Right hindlimb (tissue), 1 donor: ENCODE data around the gene GLI2.

ENCODE experiments used
- DNase-seq: peaks from one replicate; pipeline ENCODE4 v3.0.0-alpha.2; 2018

GLI2 gene

DNA sequence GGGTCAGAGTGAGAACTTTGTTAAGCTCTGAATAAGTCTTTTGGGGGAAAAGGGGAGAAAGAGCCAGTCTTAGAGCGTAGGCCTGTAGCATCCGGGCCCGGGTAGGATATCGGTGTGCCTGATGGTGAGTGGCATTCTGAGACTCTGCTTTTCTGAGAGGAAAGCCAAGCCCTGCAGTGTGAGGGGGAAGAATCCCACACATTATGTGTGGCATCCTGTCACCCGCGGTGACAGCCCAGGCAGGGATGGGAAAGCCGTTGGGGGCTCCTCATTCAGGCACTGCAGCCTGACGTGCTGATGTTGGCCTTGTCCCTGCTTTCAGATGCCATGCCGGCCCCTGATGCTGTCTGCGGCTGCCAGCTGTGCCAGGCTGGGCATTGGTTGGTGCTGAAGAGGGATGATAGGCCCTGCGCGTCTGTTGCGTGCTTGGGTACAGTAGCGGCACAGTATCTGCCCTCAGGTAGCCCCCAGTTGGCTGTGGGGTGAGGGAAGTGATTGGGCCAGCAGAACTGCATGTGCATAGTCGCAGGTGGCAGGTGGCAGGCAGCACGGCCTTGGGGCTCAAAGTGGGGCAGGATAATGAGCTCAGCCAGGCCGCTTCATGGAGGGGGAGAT, 37.6 kb downstream of the GLI2 start:
- DNase-seq: no peak

DNA sequence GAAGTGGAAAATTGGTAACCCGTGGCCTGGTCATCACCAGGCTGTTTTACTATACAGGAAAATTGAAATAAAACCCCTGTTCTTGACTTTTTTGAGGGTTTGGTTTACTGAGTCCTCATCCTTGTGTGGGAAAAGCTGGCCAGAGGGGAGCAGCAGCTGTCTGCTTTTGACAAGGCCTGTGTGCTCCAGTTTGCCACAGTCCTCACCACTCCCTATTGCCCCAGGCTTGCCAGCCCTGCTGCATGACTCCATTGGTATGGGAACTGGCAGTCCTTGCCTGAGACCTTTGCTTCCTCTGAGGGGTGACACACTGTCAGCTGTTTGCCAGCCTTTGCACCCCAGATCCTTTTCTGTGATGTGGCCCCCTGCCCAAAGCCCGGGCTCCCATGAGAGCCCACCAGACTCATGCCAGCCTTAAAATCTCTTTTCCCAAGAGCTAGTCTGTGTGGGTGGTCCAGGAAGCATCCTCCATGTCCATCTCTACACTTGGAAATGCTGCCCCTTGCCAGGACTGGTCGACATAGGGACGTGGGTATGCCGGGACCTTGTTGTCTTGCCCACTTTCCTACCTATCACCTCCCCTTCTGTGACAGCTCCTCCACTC, 39.0 kb downstream of the GLI2 start:
- DNase-seq: no peak

DNA sequence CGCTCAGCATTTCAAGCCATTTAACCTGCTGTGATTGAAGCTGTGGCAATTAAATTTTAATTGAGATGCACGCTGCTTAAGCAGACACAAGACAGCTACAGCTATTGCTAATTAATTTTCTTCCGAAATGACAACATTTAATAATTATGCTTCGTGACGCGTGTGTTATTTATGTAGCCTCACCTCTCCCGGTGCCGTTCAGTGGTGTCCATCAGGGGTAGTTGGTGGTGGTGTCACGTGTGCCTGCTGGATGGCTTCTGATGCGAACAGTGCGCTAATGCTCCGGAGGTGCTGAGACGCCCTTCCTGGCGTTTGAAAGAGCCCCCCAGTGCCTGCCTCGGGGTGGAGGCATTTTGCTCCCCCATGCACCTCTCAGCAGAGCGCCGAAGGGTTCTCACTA, 39.5 kb downstream of the GLI2 start:
- DNase-seq: no peak

DNA sequence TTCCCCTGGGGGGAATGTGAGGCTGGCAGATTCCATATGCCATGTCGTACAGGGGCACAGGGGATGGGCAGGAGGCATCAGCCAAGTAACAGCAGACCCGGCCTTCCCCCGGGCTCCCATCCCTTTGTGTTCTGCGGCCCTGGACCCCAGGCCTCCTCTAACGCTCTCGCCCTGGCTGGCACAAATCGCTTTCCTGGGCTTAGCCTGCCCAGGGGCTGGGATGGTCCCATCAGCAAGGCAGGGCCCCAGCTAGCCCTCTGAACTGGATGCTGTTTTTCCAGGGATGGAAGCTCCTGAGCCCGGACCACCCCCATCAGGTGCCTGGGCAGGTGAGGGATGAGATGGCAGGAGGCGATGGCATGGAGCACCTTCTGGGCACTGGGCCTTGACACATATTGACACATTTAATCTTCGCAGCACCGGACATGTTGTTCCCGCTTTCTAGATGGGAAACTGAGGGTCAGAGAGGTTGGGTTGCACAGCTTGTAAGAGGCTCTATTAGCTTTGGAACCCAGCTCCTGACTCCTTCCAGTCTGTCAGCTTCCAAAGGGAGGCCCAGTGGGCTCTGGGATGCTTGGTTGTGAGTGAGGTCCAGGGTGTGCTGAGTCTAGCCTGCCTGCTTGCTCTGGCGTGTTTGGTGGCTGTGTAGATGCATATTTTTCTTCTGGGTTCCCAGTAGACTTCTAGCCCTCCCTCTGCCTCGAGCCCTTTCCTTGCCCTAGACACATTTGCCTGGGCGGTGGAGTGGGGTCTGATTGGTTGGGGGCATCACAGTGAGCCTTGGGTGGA, 40.3 kb downstream of the GLI2 start:
- DNase-seq: no peak

DNA sequence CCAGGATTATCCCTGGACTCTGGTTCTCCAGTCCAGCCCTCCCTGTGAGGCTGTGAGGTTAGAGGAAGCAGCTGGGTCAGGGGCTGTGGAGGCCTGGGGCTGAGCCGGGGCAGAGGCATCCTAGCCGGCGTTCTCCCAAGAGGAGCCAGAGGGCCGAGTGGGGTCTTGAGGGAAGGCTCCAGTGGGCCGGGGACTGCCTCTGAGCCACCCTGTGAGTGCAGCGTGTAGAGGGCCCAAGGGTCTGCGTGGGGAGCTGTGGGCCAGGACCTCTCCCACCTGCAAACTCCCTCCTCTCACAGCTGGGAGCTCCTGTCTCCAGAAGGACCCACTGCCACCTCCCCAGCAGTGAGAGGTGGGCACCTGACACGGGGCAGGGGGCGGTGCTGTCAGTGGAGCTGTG, 41.0 kb downstream of the GLI2 start:
- DNase-seq: no peak

DNA sequence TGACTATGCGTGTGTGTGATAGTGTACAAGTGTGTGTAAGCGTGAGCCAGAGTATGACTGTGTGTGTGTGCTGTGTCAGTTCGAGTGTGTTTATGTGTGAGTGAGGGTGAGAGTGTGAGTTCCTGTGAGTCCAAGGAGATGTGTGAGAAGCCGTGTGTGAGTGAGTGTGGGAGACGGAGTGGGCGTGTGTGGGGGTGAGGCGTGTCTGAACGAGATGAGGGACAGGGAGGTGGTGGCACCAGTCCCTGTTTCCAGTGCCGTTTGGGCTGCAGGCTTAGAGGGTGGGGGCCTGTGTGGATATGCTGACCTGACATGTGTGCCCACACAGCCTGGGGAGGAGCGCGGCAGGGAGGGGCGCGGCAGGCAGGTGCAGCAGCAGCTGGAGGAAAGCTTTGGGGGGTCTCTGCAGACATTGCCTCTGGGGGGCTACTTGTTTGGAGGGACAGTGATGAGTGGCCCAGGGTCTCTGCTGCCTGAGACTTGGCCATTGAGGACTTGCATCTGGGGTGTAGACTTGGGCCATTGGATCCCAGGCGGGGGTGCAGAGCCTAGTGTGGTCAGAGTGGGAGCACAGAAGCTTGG, 41.6 kb downstream of the GLI2 start:
- DNase-seq: no peak

DNA sequence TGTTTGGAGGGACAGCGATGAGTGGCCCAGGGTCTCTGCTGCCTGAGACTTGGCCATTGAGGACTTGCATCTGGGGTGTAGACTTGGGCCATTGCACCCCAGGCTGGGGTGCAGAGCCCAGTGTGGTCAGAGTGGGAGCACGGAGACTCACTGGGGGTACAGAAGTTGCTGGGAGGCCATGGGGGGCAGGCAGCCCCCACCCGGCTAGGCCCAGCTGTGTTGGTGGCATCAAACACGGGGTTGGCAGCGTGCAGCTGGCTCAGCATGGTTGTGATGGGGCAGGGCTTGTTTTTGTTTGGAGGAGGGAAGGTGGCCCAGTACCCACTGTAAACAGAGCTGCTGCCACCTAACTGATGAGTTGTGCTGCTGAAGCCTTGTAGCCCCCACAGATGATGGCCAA, 42.1 kb downstream of the GLI2 start:
- DNase-seq: no peak

DNA sequence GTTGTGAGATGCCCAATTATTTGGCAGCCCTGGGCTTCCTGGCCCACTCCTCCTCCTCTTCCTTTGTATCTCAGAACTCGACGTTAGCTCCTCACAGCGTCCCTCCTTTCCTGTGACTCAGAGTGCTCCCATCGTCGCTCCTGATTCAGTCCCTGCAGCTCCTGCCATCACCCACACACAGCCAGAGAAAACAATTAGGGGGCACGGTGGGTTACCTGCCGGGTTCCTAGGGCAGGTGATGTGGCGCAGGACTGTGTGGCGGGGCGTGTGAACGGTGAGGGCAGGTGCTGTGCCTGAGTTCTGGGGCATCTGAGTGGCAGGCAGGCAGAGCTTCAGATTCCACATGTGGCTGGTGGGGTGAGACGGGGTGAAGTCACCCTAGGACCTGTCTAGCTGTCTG, 42.6 kb downstream of the GLI2 start:
- DNase-seq: no peak

DNA sequence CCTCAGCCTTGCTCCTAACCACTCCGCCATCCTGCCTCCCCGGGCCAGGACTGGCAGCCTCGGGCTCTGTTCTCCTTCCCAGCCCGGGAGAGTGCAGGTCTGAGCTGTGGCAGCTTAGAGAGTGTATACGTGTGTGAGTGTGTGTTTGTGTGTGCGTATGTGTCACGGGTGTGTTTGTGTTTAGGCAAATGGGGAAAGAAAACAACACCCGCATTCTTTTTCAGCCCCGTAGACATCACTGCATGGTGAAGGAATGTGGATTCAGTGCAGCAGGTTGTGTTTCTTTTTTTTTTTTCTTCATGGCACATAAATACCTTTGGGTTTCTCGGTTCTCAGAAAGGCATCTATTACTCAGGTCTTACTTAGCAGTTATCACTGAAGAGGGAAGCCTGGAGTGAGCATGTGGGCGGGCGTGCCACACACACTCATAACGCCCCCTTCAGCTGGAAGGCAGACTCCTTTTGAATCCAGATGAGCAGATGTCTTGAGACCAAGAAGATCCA, 44.2 kb downstream of the GLI2 start:
- no peak for DNase-seq

DNA sequence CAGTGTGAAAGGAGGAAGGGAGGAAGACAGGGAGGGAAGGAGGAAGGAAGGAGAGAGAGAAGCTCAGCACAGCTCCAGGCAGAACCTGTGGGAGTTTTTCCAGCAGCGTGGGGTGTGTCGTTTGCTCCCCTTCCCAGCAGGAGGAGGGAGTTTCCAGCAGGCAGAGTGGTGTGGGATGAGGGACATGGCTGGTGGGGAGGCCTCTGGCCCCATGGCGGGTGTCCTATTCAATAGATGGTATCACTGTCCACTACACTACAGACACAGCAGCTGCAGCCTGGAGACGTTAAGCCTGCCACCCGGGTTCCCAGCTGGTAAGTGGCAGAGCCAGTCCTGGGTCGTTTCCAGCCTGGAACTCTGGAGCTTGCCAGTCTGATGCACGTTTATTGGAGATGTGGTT, 44.7 kb downstream of the GLI2 start:
- DNase-seq: peak; percentile 56

DNA sequence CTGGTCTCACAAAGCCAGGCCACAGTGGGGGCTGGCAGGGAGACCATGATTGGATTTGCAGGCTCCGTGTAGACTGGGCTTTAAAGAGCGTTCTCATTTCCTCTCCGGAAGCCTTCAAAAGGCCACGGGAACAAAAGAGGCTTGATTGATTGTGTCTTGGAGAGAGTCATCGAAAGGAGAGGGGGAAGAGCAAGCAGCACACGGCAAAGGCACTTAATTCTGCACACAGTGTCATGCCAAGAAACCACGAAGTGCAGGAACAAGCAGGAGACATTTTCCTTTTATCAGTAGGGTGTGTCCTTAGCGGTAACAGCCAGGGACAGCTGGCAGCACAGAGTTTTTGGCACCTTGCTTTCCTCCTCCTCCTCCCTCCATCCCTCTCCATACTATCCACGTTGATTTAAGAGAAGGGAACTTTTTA, 47.7 kb downstream of the GLI2 start:
- no peak for DNase-seq

DNA sequence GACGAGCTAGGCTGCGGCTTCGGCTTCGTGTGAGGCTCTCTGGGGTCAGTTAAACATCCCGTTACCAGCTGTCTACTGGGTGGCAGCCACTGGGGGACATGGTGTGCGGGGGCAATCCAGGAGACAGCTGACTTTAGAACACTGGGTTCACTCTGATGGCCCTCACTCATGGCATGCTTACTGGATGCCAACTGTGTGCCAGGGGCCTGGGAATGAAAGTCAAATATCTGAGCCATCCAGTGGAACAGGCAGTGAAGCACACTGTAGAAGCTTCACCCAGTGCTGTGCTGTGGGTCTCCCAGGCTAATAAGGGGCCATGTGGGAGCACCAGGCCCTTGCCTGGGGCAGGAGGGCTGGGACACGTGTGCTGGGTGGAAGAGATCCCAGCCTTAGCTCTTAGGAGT, 48.3 kb downstream of the GLI2 start:
- DNase-seq: no peak
